Smooth muscle cell (in vitro differentiated cells): ENCODE data around the gene GRAMD2B. TPM values are rescaled to one million over a fixed set of nuclear protein-coding genes. Genes with fewer than 3 reads are reported as not detected.

ENCODE experiments used
- DNase-seq: peaks from one replicate; lab custom pipeline; 2025; ENCODE audit not compliant: unreplicated experiment; lab: John Stamatoyannopoulos, UW
- H2AFZ ChIP-seq: fragments of 200-600 bp; sonication (generic); 2 replicates; pipeline ENCODE4 v1.6.0; 2016; ENCODE audit warnings: antibody characterized with exemption, low read depth, mild to moderate bottlenecking
- H3F3A ChIP-seq: fragments of 200-600 bp; sonication (generic); 2 replicates; pipeline ENCODE4 v1.6.0; 2017; ENCODE audit warnings: antibody characterized with exemption, low read depth
- H3K27ac ChIP-seq: fragments of 200-600 bp; sonication (generic); 2 replicates; pipeline ENCODE4 v1.5.1; 2016; ENCODE audit warnings: low read depth, mild to moderate bottlenecking
- H3K27me3 ChIP-seq: fragments of 200-600 bp; sonication (generic); 2 replicates; pipeline ENCODE4 v1.6.1; 2016; ENCODE audit warnings: low read depth, mild to moderate bottlenecking
- H3K36me3 ChIP-seq: fragments of 200-600 bp; sonication (generic); 2 replicates; pipeline ENCODE4 v1.5.1; 2016; ENCODE audit warnings: low read depth
- H3K4me1 ChIP-seq: fragments of 200-600 bp; sonication (generic); 2 replicates; pipeline ENCODE4 v1.5.1; 2016; ENCODE audit warnings: low read depth
- H3K4me2 ChIP-seq: fragments of 200-600 bp; sonication (generic); 2 replicates; pipeline ENCODE4 v1.6.0; 2016; ENCODE audit warnings: mild to moderate bottlenecking
- H3K4me3 ChIP-seq: fragments of 200-600 bp; sonication (generic); 2 replicates; pipeline ENCODE4 v1.5.1; 2016; ENCODE audit warnings: mild to moderate bottlenecking
- H3K79me2 ChIP-seq: fragments of 200-600 bp; sonication (generic); 2 replicates; pipeline ENCODE4 v1.6.0; 2016; ENCODE audit warnings: low read depth, mild to moderate bottlenecking
- H3K9ac ChIP-seq: fragments of 200-600 bp; sonication (generic); 2 replicates; pipeline ENCODE4 v1.6.0; 2016; ENCODE audit warnings: low read depth
- H3K9me3 ChIP-seq: fragments of 200-600 bp; sonication (generic); replicated peaks from 2 replicates; pipeline ENCODE4 v1.5.1; 2016; ENCODE audit warnings: low read depth
- H4K20me1 ChIP-seq: fragments of 200-600 bp; sonication (generic); 2 replicates; pipeline ENCODE4 v1.6.0; 2016; ENCODE audit warnings: low read depth
- CTCF ChIP-seq: fragments of 200-600 bp; sonication (generic); IDR thresholded peaks from 2 replicates; pipeline ENCODE4 v1.5.1; 2017; ENCODE audit warnings: borderline replicate concordance, mild to moderate bottlenecking, antibody characterized with exemption; ENCODE audit not compliant: insufficient read depth, poor library complexity, severe bottlenecking
- WGBS: methylation state at CpG from one replicate; pipeline ENCODE4 v1.1.7; 2016; ENCODE audit warnings: low lambda C conversion rate; 5-methylcytosine and 5-hydroxymethylcytosine counted together
- polyA plus RNA-seq: library from polyadenylated mRNA; unstranded; fragments of >200 nt; fragmentation: Nextera tagmentation; extraction: Ambion mirVana; gene quantifications from 2 replicates; pipeline ENCODE4 v1.2.1, GENCODE V29; 2016
- total RNA-seq: library from RNA; depleted of rRNA; stranded (reverse); fragments of >200 nt; gene quantifications from 2 replicates; pipeline ENCODE4 v1.2.3, GENCODE V29; 2014

The GRAMD2B gene
- total and polyA plus RNA-seq, 2 experiments from 2014 or later = 8.7 to 27.3 TPM

DNA sequence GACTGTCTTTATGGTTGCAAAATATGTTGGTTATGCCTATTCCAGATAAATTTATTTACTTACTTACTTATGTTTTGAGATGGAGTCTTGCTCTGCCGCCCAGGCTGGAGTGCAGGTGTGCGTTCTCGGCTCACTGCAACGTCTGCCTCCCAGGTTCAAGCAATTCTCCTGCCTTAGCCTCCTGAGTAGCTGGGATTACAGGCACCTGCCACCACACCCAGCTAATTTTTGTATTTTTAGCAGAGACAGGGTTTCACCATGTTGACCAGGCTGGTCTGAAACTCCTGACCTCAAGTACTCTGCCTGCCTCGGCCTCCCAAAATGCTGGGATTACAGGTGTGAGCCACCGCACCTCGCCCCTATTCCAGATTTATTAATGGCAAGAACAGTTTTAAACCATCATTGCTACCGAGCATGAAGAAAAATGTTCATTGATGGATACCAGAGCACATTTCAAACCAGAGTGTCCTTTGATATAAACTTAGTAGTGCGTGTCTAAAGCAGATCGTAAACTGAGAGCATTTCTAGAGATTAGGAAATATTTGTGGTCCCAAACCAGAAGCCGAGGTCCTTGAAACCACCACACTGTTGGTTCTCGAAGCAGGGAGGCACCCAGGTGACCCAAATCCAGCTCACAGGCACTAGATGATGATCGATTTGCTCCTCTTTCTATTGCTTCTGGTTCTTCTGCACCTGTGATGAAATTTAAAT, 85.2 kb downstream of the GRAMD2B start:
- H2AFZ ChIP-seq = peak overlapping the region; percentile 9
- H3K27ac ChIP-seq = no peak overlapping the region
- no peak for TF ChIP-seq CTCF

DNA sequence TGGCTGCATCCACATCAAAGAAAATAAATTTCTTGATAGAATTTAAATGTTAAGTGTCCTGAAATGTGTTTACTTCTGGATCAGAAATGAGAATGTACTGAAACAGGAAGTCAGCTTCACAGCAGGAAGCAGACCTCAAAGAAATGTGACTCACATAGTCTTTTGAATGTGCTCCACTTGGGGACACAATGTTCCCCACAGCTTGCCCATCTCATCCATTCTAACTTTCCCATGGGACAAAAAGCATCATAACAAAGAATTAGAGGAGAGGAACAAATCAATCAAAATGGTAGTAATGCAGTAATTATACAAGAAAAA, 85.7 kb downstream of the GRAMD2B start:
- Histone ChIP-seq H3K4me2 (no peak overlapping the region), H3K36me3 (no peaks in the 10 kb centered on the region), H3K27ac (no peak overlapping the region), H2AFZ (peak overlapping the region; percentile 9), H3K4me3 (no peak overlapping the region), H3K9me3 (no peaks in the 10 kb centered on the region), H3K4me1 (no peaks in the 10 kb centered on the region), H3K9ac (no peak overlapping the region), H4K20me1 (no peaks in the 10 kb centered on the region), H3K27me3 (no peaks in the 10 kb centered on the region), H3F3A (no peaks in the 10 kb centered on the region), H3K79me2 (no peaks in the 10 kb centered on the region)
- no peak for TF ChIP-seq CTCF
- no peak for DNase-seq

More for the DNA sequence above, 85.2 kb downstream of the GRAMD2B start:
- 83% methylated on average over 13 of the region's 13 CpGs for WGBS
- Histone ChIP-seq H3K9me3 (no peaks in the 10 kb centered on the region), H3K79me2 (no peaks in the 10 kb centered on the region), H3K4me3 (no peak overlapping the region), H3F3A (no peaks in the 10 kb centered on the region), H4K20me1 (no peaks in the 10 kb centered on the region), H3K36me3 (no peaks in the 10 kb centered on the region), H3K4me1 (no peaks in the 10 kb centered on the region), H3K27me3 (no peaks in the 10 kb centered on the region), H3K4me2 (no peak overlapping the region), H3K9ac (no peak overlapping the region)
- DNase-seq = no peak

DNA sequence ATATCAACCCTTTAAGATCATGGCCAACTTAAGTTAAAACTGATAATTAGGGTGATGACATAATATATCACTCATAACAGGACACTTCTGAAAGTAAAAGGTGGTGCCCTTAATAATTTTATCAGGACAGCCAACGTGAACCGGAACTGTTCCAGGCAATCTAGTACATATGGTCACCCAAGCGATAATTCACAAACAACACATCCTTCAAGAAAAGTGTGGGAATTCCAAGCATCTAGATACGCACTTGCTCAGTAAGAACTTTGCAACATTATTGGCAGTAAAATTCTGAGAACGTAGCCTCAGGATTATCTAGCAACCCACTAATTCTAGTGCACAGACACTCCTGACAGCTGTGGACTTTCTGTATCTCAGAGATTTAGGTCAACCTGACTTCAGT, 86.1 kb downstream of the GRAMD2B start:
- no peak for TF ChIP-seq CTCF
- H3K4me1 ChIP-seq = no peaks in the 10 kb centered on the region
- no peaks in the 10 kb centered on the region for H3F3A ChIP-seq
- 70% methylated on average over 5 of the region's 5 CpGs for WGBS
- H3K9ac ChIP-seq = no peak overlapping the region
- no peak overlapping the region for H2AFZ ChIP-seq
- H3K27me3 ChIP-seq = no peaks in the 10 kb centered on the region
- no peak overlapping the region for H3K4me3 ChIP-seq
- no peaks in the 10 kb centered on the region for H3K36me3 ChIP-seq
- no peak overlapping the region for H3K27ac ChIP-seq
- H3K79me2 ChIP-seq = no peaks in the 10 kb centered on the region
- DNase-seq = no peak
- no peak overlapping the region for H3K4me2 ChIP-seq
- no peaks in the 10 kb centered on the region for H3K9me3 ChIP-seq
- H4K20me1 ChIP-seq = no peaks in the 10 kb centered on the region

GRCh38 chr5:126511961-126512360, 88.8 kb downstream of the GRAMD2B start:
- no peak for DNase-seq
- 94% methylated on average over 1 of the region's 1 CpG for WGBS
- Histone ChIP-seq H3K36me3 (no peaks in the 10 kb centered on the region), H3K4me2 (no peak overlapping the region), H4K20me1 (no peaks in the 10 kb centered on the region), H3K27ac (no peak overlapping the region), H3K4me3 (no peak overlapping the region), H3K9me3 (no peaks in the 10 kb centered on the region), H3K79me2 (no peaks in the 10 kb centered on the region), H3K9ac (no peak overlapping the region), H3F3A (no peaks in the 10 kb centered on the region), H2AFZ (no peak overlapping the region), H3K27me3 (no peaks in the 10 kb centered on the region), H3K4me1 (no peaks in the 10 kb centered on the region)
- TF ChIP-seq CTCF = no peak
